ENCODE measurements around the gene TTC24. TPM values are rescaled to one million over a fixed set of nuclear protein-coding genes. Genes with fewer than 3 reads are reported as not detected.

TTC24 gene
- total RNA-seq, 3 donors from 2014 or later = 0.25 to 0.43 (median 0.34) TPM

DNA sequence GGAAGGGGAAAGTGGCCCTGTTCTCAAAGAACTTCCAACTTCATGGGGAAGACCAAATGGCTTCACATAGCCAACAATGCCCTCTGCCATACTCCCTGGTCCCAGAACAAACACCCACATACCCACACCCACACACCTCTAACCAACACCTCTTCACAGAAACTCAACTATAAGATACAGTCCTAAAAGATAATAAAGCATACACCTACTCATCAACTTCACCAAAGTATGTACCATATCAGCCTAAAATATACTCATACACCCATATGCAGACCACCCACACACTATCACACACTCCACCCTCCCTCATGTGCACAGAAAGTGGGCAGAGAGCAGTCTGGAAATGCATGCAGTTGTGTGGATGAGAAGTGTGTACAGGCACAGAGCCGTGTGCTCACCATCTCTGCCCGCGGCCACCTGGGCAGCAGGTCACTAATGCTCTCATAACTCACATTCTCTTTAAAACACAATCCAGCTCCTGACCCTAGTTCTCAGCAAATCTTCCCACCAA lies 34.9 kb upstream of the TTC24 start:
- intact Hi-C loops (cut with DNase I, micrococcal nuclease) = no loop called here
- Histone ChIP-seq H3K9me3 (no peaks in the 10 kb centered on the region), H3K4me3 (no peak overlapping the region), H3K36me3 (ENCODE audit: low read depth) (no peaks in the 10 kb centered on the region), H3K4me1 (ENCODE audit: low read depth) (no peaks in the 10 kb centered on the region)
- no peak for ATAC-seq
- no peak for DNase-seq
- TF ChIP-seq, protein P1, sequence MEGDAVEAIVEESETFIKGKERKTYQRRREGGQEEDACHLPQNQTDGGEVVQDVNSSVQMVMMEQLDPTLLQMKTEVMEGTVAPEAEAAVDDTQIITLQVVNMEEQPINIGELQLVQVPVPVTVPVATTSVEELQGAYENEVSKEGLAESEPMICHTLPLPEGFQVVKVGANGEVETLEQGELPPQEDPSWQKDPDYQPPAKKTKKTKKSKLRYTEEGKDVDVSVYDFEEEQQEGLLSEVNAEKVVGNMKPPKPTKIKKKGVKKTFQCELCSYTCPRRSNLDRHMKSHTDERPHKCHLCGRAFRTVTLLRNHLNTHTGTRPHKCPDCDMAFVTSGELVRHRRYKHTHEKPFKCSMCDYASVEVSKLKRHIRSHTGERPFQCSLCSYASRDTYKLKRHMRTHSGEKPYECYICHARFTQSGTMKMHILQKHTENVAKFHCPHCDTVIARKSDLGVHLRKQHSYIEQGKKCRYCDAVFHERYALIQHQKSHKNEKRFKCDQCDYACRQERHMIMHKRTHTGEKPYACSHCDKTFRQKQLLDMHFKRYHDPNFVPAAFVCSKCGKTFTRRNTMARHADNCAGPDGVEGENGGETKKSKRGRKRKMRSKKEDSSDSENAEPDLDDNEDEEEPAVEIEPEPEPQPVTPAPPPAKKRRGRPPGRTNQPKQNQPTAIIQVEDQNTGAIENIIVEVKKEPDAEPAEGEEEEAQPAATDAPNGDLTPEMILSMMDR (IDR thresholded peaks at IDR 0.05) = no peak

DNA sequence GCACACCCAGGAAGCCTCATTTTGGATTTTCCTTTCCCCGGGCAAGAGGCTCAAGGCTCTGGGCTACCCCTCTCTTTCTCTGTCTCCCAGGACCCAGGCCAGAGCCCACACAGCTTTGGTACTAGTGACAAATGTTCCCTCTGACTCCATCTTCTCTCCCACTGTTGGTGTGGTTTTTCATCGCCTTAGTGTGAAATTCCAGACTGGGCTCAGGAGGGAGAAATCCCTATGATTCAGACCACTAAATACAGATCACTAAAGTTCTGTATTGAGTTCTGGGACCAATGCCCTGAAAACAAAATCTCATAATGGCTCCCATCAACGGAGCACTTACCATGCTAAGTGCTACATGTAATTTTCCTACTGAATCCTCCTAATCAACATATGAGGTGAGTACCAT lies 33.3 kb upstream of the TTC24 start:
- no peak overlapping the region for H3K4me3 ChIP-seq
- H3K4me1 ChIP-seq (ENCODE audit: low read depth) = no peaks in the 10 kb centered on the region
- intact Hi-C loops (cut with DNase I, micrococcal nuclease) = no loop called here
- ATAC-seq = no peak
- H3K9me3 ChIP-seq = no peaks in the 10 kb centered on the region
- H3K36me3 ChIP-seq (ENCODE audit: low read depth) = no peaks in the 10 kb centered on the region
- TF ChIP-seq, protein P1 (IDR thresholded peaks at IDR 0.05) = no peak
- no peak for DNase-seq

DNA sequence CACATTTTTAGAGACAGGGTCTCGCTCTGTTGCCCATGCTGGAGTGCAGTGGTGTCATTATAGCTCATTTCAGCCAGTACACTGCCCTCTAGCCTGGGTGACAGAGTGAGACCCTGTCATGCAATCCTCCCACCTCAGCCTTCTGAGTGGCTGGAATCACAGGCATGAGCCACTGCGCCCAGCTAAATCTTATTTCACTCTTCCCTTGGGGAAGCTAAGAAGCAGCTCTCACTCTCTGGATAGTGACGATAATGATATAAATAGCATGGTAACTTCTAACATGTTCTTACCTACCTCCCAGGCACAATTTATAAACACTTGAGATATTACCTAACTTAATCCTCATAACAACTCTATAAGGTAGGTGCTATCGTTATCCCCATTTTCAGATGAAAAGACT lies 32.1 kb upstream of the TTC24 start:
- Histone ChIP-seq H3K36me3 (ENCODE audit: low read depth) (no peaks in the 10 kb centered on the region), H3K9me3 (no peaks in the 10 kb centered on the region), H3K4me3 (no peak overlapping the region), H3K4me1 (ENCODE audit: low read depth) (no peaks in the 10 kb centered on the region)
- no peak for DNase-seq
- intact Hi-C loops (cut with DNase I, micrococcal nuclease) = no loop called here
- no peak for ATAC-seq
- TF ChIP-seq, protein P1 (IDR thresholded peaks at IDR 0.05) = no peak

DNA sequence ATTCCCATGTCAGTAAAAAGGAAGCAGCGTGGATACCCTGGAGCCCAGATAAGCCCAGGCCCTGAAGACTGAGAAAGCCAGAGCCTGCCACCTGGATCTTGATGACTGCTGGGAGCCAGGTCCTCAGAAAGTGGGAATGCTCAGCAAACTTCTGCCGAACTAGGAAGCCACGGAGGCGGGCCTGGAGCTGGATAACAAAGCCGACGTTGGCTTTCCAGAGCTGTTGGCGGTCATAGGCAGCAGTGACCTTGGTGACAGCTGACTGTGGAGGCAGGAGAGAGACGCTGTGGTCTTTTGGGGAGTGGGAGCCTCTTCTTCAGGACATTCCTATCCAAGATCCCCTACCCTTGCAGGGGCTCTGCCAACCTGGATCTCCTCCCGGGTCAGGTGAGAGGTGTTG lies 31.5 kb upstream of the TTC24 start:
- TF ChIP-seq, protein P1 (IDR thresholded peaks at IDR 0.05) = no peak
- ATAC-seq (no peak), DNase-seq (no peak)
- Histone ChIP-seq H3K4me3 (no peak overlapping the region), H3K9me3 (no peaks in the 10 kb centered on the region), H3K4me1 (ENCODE audit: low read depth) (no peaks in the 10 kb centered on the region), H3K36me3 (ENCODE audit: low read depth) (no peaks in the 10 kb centered on the region)
- intact Hi-C loops (cut with DNase I, micrococcal nuclease) = no loop called here

DNA sequence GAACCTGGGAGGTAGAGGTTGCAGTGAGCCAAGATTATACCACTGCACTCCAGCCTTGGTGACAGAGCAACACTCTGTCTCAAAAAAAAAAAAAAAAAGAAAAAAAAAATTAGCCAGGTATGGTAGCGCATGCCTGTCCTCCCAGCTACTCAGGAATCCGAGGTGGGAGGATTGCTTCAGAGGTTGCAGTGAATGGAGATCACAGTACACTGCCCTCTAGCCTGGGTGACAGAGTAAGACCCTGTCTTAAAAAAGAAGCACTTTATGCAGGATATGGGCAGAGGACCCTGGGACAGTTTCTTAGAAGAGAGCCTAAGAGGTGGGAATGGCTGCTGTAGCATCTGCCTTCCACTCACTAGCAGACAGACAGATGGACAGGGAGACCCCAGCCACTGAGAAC lies 30.1 kb upstream of the TTC24 start:
- DNase-seq = no peak
- TF ChIP-seq, protein P1 (IDR thresholded peaks at IDR 0.05) = no peak
- no peak for ATAC-seq
- intact Hi-C loops (cut with DNase I, micrococcal nuclease) = no loop called here
- Histone ChIP-seq H3K4me1 (ENCODE audit: low read depth) (no peaks in the 10 kb centered on the region), H3K4me3 (no peak overlapping the region), H3K9me3 (no peaks in the 10 kb centered on the region), H3K36me3 (ENCODE audit: low read depth) (no peaks in the 10 kb centered on the region)

DNA sequence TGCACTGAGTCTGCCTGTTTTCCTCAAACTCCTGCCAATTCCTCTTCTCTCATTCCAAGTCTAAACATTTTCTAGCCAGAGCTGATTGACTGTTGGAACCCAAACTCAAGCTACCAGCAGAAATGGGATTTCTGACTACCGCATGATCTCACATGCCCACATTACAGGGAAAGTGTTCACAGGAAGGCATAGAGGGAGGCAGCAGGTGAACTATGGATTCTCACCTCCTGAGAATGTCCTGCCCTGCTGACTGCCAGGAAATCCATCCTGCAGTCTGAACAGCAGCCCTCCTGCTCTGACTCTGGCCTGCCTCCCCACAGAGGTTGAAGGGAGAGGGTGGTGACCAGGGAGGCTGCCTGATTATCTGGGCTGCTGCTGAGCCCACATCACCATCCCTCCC lies 29.7 kb upstream of the TTC24 start:
- intact Hi-C loops (cut with DNase I, micrococcal nuclease) = no loop called here
- H3K9me3 ChIP-seq = no peaks in the 10 kb centered on the region
- DNase-seq (no peak), ATAC-seq (no peak)
- TF ChIP-seq, protein P1 (IDR thresholded peaks at IDR 0.05) = no peak
- no peak overlapping the region for H3K4me3 ChIP-seq
- no peaks in the 10 kb centered on the region for H3K4me1 ChIP-seq (ENCODE audit: low read depth)
- H3K36me3 ChIP-seq (ENCODE audit: low read depth) = no peaks in the 10 kb centered on the region
